ENCODE data around the gene TNRC6A. TPM values are rescaled to one million over a fixed set of nuclear protein-coding genes. Genes with fewer than 3 reads are reported as not detected.

Gene TNRC6A
- total and polyA plus RNA-seq, 2 of the 13 experiments (the other 11 are each of a cell fraction or from before 2014, with no cell fraction given) = 30.9 to 43.6 TPM

DNA sequence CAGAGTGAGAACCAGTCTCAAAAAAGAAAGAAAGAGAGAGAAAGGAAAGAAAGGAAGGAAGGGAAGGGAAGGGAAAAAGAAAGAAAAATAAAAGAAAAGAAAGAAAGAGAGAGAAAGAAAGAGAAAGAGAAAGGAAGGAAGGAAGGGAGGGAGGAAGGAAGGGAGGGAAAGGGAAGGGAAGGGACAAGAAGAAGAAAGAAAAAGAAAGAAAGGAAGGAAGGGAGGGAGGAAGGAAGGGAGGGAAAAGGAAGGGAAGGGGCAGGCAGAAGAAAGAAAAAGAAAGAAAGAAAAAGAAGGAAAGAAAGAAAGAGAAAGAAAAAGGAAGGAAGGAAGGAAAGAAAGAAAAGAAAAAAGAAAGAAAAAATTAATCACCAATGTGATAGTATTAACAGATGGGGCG is 132.0 kb downstream of the TNRC6A start (continued):
- TF ChIP-seq, protein P1, sequence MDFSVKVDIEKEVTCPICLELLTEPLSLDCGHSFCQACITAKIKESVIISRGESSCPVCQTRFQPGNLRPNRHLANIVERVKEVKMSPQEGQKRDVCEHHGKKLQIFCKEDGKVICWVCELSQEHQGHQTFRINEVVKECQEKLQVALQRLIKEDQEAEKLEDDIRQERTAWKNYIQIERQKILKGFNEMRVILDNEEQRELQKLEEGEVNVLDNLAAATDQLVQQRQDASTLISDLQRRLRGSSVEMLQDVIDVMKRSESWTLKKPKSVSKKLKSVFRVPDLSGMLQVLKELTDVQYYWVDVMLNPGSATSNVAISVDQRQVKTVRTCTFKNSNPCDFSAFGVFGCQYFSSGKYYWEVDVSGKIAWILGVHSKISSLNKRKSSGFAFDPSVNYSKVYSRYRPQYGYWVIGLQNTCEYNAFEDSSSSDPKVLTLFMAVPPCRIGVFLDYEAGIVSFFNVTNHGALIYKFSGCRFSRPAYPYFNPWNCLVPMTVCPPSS (IDR thresholded peaks at IDR 0.05) = 0 out of 2 replicates have a peak, but pooled peaks have one; percentile 41
- 0 out of 2 replicates have a peak, but pooled peaks have one; percentile 35 for TF ChIP-seq NONO (IDR thresholded peaks at IDR 0.05)
- no peak for TF ChIP-seq NONO (CRISPR knock-in tag; conservative IDR thresholded peaks at IDR 0.05)
- no peak for TF ChIP-seq ZNF343 (CRISPR knock-in tag; IDR thresholded peaks at IDR 0.05)
- 0 out of 2 replicates have a peak, but pooled peaks have one; percentile 60 for TF ChIP-seq PLRG1 (conservative IDR thresholded peaks at IDR 0.05)
- no peak for TF ChIP-seq PHF21A (CRISPR knock-in tag; IDR thresholded peaks at IDR 0.05)
- no peak for TF ChIP-seq FOXM1 (CRISPR knock-in tag; IDR thresholded peaks at IDR 0.05)

DNA sequence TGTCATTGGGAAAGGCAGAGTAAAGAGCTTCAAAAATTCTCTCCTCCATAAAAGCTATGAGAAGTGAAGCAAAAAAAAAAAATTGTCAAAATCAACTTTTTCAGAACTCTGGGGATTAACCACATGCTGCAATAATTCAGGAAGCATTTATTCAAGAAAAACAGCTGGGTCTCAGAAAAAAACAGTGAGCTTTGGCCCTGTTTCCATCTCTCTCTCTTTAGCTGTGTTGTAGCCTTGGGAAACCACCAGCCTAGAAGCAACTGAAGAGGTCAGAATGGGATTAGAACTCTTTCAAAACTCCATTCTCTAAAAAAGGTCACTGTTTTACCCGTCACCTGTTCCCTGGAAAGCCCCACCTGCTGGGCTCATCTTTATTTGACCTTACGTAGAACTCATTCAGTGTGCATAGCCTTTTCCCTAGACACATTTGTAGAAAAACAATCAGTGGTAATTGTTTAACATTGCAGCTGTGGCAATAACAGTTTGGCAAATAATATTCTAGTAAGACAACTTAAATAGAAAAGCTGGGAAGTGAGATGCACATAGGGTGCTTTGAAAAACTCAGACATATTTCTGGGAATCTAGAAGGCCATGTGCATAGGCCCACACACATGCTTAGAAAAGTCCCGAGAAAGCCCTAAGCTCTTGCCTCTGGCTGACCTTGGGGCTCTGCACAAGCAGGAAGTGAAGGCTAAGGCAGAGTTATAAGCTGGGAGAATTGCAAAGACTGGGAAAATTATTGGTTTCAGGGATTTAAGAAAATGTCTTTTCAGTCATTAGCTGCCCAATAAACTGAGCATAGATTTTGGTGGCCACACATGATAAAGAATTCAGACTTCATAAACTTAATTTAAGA is 134.4 kb downstream of the TNRC6A start:
- peak; percentile 72 for ATAC-seq
- H3K4me3 ChIP-seq (replicated peaks in 1 of 3; ENCODE audit: insufficient read depth in 1 of 3, low read depth in 2 of 3, low read length in 3 of 3) = no peak overlapping the region
- TF ChIP-seq BCL6 (CRISPR knock-in tag; IDR thresholded peaks at IDR 0.05) (peak; percentile 70), FOSL1 (CRISPR knock-in tag; IDR thresholded peaks at IDR 0.05; ENCODE audit: borderline replicate concordance) (no peak), RXRB (CRISPR knock-in tag; IDR thresholded peaks at IDR 0.05; ENCODE audit: borderline replicate concordance) (peak; percentile 15; the same call in 1 of the 2 replicates), ZNF841 (CRISPR knock-in tag; IDR thresholded peaks at IDR 0.05; ENCODE audit: borderline replicate concordance) (no peak)
- TF ChIP-seq, protein P2, sequence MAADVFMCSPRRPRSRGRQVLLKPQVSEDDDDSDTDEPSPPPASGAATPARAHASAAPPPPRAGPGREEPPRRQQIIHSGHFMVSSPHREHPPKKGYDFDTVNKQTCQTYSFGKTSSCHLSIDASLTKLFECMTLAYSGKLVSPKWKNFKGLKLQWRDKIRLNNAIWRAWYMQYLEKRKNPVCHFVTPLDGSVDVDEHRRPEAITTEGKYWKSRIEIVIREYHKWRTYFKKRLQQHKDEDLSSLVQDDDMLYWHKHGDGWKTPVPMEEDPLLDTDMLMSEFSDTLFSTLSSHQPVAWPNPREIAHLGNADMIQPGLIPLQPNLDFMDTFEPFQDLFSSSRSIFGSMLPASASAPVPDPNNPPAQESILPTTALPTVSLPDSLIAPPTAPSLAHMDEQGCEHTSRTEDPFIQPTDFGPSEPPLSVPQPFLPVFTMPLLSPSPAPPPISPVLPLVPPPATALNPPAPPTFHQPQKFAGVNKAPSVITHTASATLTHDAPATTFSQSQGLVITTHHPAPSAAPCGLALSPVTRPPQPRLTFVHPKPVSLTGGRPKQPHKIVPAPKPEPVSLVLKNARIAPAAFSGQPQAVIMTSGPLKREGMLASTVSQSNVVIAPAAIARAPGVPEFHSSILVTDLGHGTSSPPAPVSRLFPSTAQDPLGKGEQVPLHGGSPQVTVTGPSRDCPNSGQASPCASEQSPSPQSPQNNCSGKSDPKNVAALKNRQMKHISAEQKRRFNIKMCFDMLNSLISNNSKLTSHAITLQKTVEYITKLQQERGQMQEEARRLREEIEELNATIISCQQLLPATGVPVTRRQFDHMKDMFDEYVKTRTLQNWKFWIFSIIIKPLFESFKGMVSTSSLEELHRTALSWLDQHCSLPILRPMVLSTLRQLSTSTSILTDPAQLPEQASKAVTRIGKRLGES (CRISPR knock-in tag; IDR thresholded peaks at IDR 0.05; ENCODE audit: borderline replicate concordance) = no peak
- TF ChIP-seq, protein P3, sequence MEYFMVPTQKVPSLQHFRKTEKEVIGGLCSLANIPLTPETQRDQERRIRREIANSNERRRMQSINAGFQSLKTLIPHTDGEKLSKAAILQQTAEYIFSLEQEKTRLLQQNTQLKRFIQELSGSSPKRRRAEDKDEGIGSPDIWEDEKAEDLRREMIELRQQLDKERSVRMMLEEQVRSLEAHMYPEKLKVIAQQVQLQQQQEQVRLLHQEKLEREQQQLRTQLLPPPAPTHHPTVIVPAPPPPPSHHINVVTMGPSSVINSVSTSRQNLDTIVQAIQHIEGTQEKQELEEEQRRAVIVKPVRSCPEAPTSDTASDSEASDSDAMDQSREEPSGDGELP (IDR thresholded peaks at IDR 0.05; ENCODE audit: borderline replicate concordance, low read depth) = 0 out of 2 replicates have a peak, but pooled peaks have one; percentile 16

More for the DNA sequence above, 134.4 kb downstream of the TNRC6A start:
- H3K36me3 ChIP-seq (replicated peaks in 1 of 2; ENCODE audit: control insufficient read depth in 1 of 2, insufficient read depth in 2 of 2, low read length in 2 of 2) = no peaks in the 10 kb centered on the region
- no peak overlapping the region for H2AFZ ChIP-seq (ENCODE audit: low read length)
- WGBS (ENCODE audit: low lambda C conversion rate) = 52% methylated on average over 3 of the region's 3 CpGs
- H3K4me2 ChIP-seq (ENCODE audit: low read depth, low read length) = no peak overlapping the region
- CTCF ChIA-PET (ENCODE audit: low intra/inter-chr PET ratio, low total read pairs) = no interaction called here
- no peaks in the 10 kb centered on the region for H4K20me1 ChIP-seq (ENCODE audit: insufficient read depth, low read length)
- H3K4me1 ChIP-seq (ENCODE audit: insufficient read depth, low read length) = peaks cover 20% of the 10 kb centered on the region
- no TSS peak for BruUV-seq (replicated peaks)
- intact Hi-C loops (cut with micrococcal nuclease; ENCODE audit: unreplicated experiment) = no loop called here
- in situ Hi-C loops (cut with HindIII; ENCODE audit: extremely low pct_ligation_motif_present, low pct_unique_long_range_greater_than_20kb) = no loop called here
- no peak for FAIRE-seq
- POLR2A ChIA-PET = no interaction called here
- peaks cover 8% of the 10 kb centered on the region for H3K9me3 ChIP-seq (ENCODE audit: low read length)
- H3K27ac ChIP-seq (ENCODE audit: extremely low read length, insufficient read depth, low read length) = peak overlapping the region; percentile 4
- DNase-seq (ENCODE audit: low spot score) = no peak
- no peaks in the 10 kb centered on the region for H3K27me3 ChIP-seq (ENCODE audit: control insufficient read depth in 1 of 2, insufficient read depth in 2 of 2, low read length in 2 of 2)
- H3K79me2 ChIP-seq (ENCODE audit: insufficient read depth, low read length) = no peaks in the 10 kb centered on the region
- H3K9ac ChIP-seq (ENCODE audit: insufficient read depth, low read depth, low read length) = no peak overlapping the region
